Parathyroid adenoma (tissue), 2 donors: ENCODE data around the gene EPS15.
A peak's percentile ranks its signal among the peaks of the same experiment; 100 is the strongest.
"Not testable (repeated sequence)": the region's sequence is repeated elsewhere in the genome, so short reads cannot be mapped to it uniquely, and the experiment has no call there.

ENCODE experiments used
- H2AFZ ChIP-seq: fragments of 300-600 bp; sonication (generic); one replicate; pipeline ENCODE4 v1.7.0; 2017; ENCODE audit warnings: antibody characterized with exemption, mild to moderate bottlenecking
- H3K27ac ChIP-seq: fragments of 300-600 bp; sonication (generic); one replicate; pipeline ENCODE4 v1.7.0; 2017
- H3K27me3 ChIP-seq: fragments of 300-600 bp; sonication (generic); one replicate; pipeline ENCODE4 v1.7.0; 2017; ENCODE audit warnings: low read length; ENCODE audit not compliant: control insufficient read depth, insufficient read depth
- H3K36me3 ChIP-seq: fragments of 300-600 bp; sonication (generic); one replicate; pipeline ENCODE4 v1.7.0; 2017; ENCODE audit warnings: low read length; ENCODE audit not compliant: control insufficient read depth, insufficient read depth
- H3K4me1 ChIP-seq: fragments of 300-600 bp; sonication (generic); one replicate; pipeline ENCODE4 v1.7.0; 2017; ENCODE audit warnings: control low read depth
- H3K4me2 ChIP-seq: fragments of 300-600 bp; sonication (generic); one replicate; pipeline ENCODE4 v1.7.0; 2017; ENCODE audit warnings: low read length
- H3K4me3 ChIP-seq: fragments of 300-600 bp; sonication (generic); one replicate; pipeline ENCODE4 v1.7.0; 2017; ENCODE audit warnings: low read depth, low read length
- H3K79me2 ChIP-seq: fragments of 300-600 bp; sonication (generic); one replicate; pipeline ENCODE4 v1.7.0; 2017; ENCODE audit warnings: control low read depth
- H3K9ac ChIP-seq: fragments of 300-600 bp; sonication (generic); one replicate; pipeline ENCODE4 v1.7.0; 2017; ENCODE audit warnings: mild to moderate bottlenecking
- H3K9me3 ChIP-seq: fragments of 300-600 bp; sonication (generic); one replicate; pipeline ENCODE4 v1.7.0; 2017; ENCODE audit warnings: low read length; ENCODE audit not compliant: control insufficient read depth
- CTCF ChIP-seq: fragments of 300-600 bp; sonication (generic); IDR thresholded peaks from one replicate; pipeline ENCODE4 v1.7.0; 2017; ENCODE audit warnings: antibody characterized with exemption, mild to moderate bottlenecking
- donor health status: primary hyperparathyroidism.

EPS15 gene

GRCh38 chr1:51439053-51439452 lies 80.0 kb downstream of the EPS15 start:
- Histone ChIP-seq H3K4me3 (no peak overlapping the region), H3K27me3 (no peaks in the 10 kb centered on the region), H3K79me2 (no peaks in the 10 kb centered on the region), H3K36me3 (no peaks in the 10 kb centered on the region), H3K27ac (peak overlapping the region; percentile 51), H3K4me1 (peaks cover 9% of the 10 kb centered on the region), H3K9ac (no peak overlapping the region), H2AFZ (no peak overlapping the region), H3K4me2 (peak overlapping the region; percentile 32), H3K9me3 (no peaks in the 10 kb centered on the region)
- TF ChIP-seq CTCF, result no peak

- not testable (repeated sequence) for H3K9me3 ChIP-seq, H3K9ac ChIP-seq, H2AFZ ChIP-seq, H3K4me3 ChIP-seq, H3K36me3 ChIP-seq, H3K27ac ChIP-seq, H3K27me3 ChIP-seq, H3K79me2 ChIP-seq, H3K4me2 ChIP-seq
- H3K4me1 ChIP-seq, result peaks cover 13% of the 10 kb centered on the region
Observed at GRCh38 chr1:51437391-51437790, 81.7 kb downstream of the EPS15 start.

- peaks cover 10% of the 10 kb centered on the region for H3K4me1 ChIP-seq
- H3K4me3 ChIP-seq, result no peak overlapping the region
- no peak overlapping the region for H3K9ac ChIP-seq
- TF ChIP-seq CTCF, result no peak
- H3K36me3 ChIP-seq, result no peaks in the 10 kb centered on the region
- H3K4me2 ChIP-seq, result no peak overlapping the region
- no peak overlapping the region for H3K27ac ChIP-seq
- H3K9me3 ChIP-seq, result no peaks in the 10 kb centered on the region
- no peaks in the 10 kb centered on the region for H3K79me2 ChIP-seq
- no peak overlapping the region for H2AFZ ChIP-seq
- no peaks in the 10 kb centered on the region for H3K27me3 ChIP-seq
Observed at GRCh38 chr1:51435878-51436277, 83.2 kb downstream of the EPS15 start.

- H3K4me1 ChIP-seq, result peaks cover 8% of the 10 kb centered on the region
- no peaks in the 10 kb centered on the region for H3K27me3 ChIP-seq
- no peaks in the 10 kb centered on the region for H3K9me3 ChIP-seq
- H3K9ac ChIP-seq, result no peak overlapping the region
- TF ChIP-seq CTCF, result no peak
- H3K4me2 ChIP-seq, result no peak overlapping the region
- no peaks in the 10 kb centered on the region for H3K36me3 ChIP-seq
- H3K79me2 ChIP-seq, result no peaks in the 10 kb centered on the region
- no peak overlapping the region for H2AFZ ChIP-seq
- no peak overlapping the region for H3K4me3 ChIP-seq
- peak overlapping the region; percentile 27 for H3K27ac ChIP-seq
Observed at GRCh38 chr1:51433972-51434510, 85.0 kb downstream of the EPS15 start.

GRCh38 chr1:51433269-51433971 lies 85.6 kb downstream of the EPS15 start:
- H3K27me3 ChIP-seq, result no peaks in the 10 kb centered on the region
- H3K79me2 ChIP-seq, result no peaks in the 10 kb centered on the region
- no peaks in the 10 kb centered on the region for H3K36me3 ChIP-seq
- no peaks in the 10 kb centered on the region for H3K9me3 ChIP-seq
- TF ChIP-seq CTCF, result no peak
- H3K4me2 ChIP-seq, result no peak overlapping the region
- H2AFZ ChIP-seq, result no peak overlapping the region
- H3K27ac ChIP-seq, result peak overlapping the region; percentile 27
- no peak overlapping the region for H3K4me3 ChIP-seq
- H3K9ac ChIP-seq, result no peak overlapping the region
- H3K4me1 ChIP-seq, result peaks cover 8% of the 10 kb centered on the region
